Measurements from ENCODE around the gene HDAC6.

Gene HDAC6

GRCh38 chrX:48801280-48802088 lies at the start of gene HDAC6:
TSS of gene HDAC6 (plus strand) at chrX:48802067. CDS start at chrX:48802693, 626 bp downstream.
- peak; percentile 90 for FAIRE-seq

DNA sequence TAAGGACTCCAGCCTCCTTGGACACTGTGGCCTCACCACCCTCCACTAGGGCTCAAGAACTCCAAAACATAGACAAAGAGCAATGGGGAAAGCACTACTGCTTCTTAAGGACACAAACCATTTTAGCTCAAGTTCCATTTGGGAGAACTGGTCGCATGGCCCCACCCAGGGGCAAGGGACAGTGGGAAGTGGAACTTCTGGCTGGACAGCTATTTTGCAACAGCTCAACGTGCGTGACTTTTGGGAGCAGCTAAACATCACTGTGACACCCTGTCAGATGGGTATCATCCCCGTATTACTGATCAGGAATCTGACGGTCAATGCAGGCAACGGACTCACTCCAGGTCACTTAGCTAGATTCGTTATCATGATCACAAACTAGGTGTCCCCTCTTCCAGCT lies 49.4 kb upstream of the HDAC6 start:
- no peak for FAIRE-seq

DNA sequence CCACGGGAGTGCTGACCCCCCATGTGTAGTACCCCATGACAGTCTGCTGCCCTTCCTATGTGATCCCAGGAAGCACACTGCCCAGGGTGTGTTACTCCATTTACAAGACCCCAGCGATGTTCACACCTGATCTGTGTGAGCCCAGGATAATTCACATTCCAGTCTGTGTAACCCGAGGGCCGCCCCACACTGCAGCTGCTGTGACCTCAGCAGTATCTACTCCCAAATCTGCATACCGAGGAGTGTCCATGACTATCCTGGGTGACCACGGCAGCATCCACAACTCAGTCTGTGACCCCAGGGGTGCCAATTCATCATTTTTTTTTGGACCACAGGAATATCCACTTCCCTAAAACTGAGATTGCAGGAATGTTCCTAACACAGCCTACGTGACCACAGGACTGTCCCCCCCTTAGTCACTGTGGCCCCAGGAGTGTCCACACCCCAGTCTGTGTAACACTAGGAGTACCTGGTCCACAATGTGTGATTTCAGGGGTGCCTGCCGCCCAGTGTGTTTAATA lies 48.1 kb upstream of the HDAC6 start:
- no peak for FAIRE-seq

DNA sequence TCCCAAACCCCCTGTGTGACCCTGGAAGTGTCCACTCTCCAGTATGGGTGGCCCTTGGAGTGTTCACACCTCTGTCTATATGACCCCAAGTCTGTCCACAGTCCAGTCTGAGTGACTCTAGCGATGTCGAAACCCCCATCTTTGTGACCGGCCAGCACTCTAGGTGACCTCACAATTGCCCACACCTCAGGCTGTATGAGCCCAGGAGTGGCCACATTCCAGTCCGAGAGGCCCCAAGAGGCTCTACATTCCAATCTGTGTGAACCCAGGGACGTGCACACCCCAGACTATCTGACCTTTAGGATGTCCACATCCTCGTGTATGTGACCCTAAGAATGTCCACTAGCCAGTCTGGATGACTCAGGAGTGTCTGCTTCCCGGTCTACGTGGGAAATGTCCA lies 47.6 kb upstream of the HDAC6 start:
- FAIRE-seq = no peak

DNA sequence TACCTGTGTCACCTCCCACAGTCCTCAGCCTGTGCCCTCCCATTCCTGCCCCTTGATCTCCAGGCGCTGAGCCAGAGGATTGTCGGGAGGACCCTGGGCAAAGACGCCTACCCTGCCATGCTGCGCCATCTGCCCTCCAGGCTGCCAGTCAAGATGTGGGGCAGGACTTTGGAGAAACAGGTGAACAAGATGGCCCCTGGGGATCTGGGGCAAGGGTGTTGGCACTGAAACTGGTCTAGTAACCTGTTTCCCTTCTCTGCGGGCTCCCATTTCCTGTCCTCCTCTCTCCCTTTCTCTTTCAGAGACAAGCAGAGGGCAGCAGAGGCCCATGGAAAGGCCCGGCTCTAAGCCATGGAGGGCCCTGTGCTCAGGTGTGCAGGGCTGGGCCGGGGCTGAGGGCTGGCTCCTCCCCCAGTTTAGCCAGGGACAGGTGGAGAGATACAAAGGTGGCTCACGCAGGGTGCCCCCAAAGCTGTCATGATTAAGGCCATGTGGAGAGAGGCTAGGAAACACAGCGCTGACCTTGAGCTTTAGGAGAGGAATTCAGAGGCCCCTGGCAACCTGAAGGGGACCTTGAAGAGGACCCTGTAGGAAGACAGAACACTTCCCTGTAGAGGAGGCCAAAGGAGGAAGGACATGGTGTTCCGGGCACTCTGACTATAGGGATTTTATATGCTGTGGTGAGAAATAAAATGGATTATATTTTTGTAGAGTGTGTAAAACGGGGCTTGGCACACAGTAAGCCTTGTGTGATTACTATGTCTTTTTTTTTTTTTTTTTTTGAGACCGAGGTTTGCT lies 40.0 kb upstream of the HDAC6 start, which contains the start of gene GLOD5:
GLOD5 (plus strand) TSS at position 74 of the 798 bp plus-strand sequence; CDS start at position 118, 44 bp downstream.
- no peak for FAIRE-seq

- no peak for FAIRE-seq
Measured at GRCh38 chrX:48769230-48769629, 32.6 kb upstream of the HDAC6 start.

DNA sequence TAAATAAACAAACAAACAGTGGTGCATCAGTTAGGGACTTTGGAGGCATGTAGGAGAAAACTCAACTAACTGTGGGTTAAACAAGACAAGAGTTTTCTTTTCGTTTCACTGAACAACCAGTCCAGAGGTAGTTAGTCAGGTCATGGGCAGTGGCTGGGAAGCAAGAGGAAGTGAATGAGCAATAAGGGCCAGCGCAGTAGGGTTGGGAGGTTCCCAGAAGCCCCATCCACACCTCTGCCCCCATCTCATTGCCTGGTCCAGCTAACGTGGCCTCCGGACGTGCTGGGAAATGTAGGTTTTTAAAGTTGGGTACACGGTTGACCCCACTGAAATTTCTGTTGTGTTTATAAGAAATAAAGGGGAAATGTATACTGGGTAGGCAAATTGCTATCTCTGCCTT lies 31.6 kb upstream of the HDAC6 start:
- no peak for FAIRE-seq

- no peak for FAIRE-seq
Measured at GRCh38 chrX:48772602-48773001, 29.3 kb upstream of the HDAC6 start.

DNA sequence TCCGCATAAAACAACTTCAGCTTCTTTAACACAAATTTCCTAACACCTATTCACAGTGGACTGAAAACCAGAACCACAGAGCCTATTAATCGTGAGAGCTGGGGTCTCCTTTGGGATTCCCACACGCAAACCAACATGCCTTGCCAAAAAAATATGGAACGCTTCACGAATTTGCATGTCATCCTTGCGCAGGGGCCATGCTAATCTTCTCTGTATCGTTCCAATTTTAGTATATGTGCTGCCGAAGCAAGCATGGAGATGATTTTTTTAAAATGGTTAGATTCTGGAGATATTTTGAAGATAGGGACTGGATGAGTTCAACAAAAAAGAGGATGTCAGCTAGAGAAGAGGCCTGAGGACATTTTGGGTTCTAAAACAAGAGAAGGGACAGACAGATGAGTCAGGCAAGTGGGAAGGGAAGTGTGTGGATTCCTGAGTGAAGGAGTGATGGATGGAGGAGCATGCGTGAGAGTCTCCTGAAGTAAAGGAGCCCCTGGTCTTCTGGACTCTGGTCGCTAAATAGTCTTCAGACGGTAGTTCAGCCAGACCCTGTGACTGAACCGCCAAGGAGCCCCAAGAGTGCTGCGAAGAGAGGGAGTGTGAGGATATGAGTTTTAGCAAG lies 24.9 kb upstream of the HDAC6 start:
- no peak for FAIRE-seq

DNA sequence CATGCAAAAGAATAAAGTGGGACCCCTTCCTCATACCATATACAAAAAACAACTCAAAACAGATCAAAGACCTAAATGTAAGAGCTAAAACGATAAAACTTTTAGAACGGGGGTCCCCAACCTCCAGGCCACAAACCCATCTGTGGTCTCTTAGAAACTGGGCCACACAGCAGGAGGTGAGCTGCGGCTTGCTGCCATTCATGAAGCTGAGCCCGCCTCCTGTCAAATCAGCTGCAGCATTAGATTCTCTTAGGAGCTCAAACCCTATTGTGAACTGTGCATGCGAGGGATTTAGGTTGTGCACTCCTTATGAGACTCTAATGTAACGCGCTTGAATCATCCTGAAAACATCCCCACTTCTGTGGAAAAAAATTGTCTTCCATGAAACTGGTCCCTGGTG lies 22.5 kb upstream of the HDAC6 start:
- no peak for FAIRE-seq

DNA sequence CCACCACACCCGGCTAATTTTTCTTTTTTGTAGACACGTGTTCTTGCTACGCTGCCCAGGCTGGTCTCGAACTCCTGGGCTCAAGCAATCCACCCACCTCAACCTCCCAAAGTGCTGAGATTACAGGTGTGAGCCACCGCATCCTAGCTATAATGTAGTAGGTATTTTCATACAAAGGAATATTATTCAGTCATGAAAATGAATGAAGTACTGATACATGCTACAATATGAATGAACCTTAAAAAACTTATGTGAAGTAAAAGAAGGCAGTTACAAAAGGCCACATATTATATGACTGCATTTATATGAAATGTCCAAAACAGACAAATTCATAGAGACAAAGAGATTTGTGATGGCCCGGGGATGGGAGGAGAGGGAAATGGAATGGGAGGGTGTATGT lies 20.2 kb upstream of the HDAC6 start:
- FAIRE-seq = no peak

DNA sequence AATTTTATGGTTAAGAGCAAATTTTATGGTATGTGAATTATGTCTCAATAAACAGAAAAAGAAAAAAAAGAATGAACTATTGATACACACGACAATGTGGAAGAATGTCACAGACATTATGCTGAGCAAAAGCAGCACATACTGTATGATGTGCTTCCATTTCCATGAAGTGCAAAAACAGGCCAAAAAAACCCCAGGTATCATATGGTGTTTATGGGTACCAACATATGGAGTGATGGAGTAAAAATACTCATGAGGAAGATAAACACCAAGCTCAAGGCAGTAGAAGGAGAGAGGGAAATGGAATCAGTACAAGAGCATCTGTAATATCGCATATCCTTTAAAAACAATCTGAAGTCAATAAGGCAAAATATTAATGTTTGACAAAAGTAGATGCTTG lies 19.7 kb upstream of the HDAC6 start:
- no peak for FAIRE-seq

- FAIRE-seq = no peak
Measured at GRCh38 chrX:48782795-48783194, 19.1 kb upstream of the HDAC6 start.

DNA sequence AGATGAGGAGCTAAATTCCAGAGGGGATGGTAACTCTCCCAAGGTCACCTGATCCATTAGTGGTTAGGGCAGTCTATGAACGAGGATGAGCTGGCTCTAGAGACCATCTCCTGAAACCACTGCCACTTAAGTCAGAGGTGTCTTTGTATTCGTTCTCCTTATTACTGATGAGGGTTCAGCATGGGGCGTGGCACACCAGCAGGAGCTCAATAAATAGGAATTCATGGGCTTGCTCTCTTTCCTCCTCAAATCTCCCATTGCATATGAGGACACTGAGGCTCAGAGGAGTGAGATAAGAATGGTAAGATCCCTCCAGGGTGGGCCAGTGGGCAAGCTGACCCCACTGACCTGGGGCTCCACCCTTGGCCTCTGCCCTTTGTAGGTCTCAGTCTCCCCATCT lies 17.1 kb upstream of the HDAC6 start:
- no peak for FAIRE-seq

GRCh38 chrX:48785186-48785539 lies 16.7 kb upstream of the HDAC6 start:
- FAIRE-seq = no peak

DNA sequence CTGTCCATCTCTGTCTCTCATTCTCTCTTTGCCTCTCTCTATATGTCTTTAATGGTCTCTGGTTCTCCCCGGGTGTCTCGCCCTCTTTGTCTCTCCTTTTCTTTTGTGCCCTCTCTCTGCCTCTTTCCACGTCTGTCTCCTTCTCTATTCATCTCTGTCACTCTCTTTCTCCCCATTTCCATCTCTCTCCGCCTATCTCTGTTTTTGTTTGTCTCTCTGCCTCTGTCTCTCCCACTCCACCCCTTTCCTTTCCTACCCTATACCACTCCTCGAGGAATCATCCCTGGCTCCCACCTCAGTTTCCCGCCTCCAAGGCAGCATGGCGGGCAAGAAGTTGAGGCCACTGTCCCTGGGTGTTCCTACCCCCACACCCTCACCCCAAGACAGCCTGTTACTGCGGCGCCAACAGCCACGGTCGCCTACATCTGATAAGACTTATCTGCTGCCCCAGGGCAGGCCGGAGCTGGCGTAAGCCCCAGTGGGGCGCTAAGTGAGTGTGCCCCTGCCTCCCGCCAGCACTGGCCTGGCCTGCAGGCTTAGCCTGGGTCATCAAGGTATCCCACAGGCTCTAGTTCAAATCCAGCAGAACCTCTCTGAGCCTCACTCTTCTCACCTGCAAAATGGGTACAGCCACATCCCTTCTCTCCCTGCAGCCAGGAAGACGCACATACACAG lies 16.2 kb upstream of the HDAC6 start:
- no peak for FAIRE-seq

- FAIRE-seq = no peak
Measured at GRCh38 chrX:48786341-48786800, 15.5 kb upstream of the HDAC6 start, which contains the start of gene GATA1. TSS of gene GATA1 (plus strand) at chrX:48786590. CDS start at chrX:48791110, 4,520 bp downstream.

- FAIRE-seq = no peak
Measured at GRCh38 chrX:48786825-48787504, 14.9 kb upstream of the HDAC6 start.

DNA sequence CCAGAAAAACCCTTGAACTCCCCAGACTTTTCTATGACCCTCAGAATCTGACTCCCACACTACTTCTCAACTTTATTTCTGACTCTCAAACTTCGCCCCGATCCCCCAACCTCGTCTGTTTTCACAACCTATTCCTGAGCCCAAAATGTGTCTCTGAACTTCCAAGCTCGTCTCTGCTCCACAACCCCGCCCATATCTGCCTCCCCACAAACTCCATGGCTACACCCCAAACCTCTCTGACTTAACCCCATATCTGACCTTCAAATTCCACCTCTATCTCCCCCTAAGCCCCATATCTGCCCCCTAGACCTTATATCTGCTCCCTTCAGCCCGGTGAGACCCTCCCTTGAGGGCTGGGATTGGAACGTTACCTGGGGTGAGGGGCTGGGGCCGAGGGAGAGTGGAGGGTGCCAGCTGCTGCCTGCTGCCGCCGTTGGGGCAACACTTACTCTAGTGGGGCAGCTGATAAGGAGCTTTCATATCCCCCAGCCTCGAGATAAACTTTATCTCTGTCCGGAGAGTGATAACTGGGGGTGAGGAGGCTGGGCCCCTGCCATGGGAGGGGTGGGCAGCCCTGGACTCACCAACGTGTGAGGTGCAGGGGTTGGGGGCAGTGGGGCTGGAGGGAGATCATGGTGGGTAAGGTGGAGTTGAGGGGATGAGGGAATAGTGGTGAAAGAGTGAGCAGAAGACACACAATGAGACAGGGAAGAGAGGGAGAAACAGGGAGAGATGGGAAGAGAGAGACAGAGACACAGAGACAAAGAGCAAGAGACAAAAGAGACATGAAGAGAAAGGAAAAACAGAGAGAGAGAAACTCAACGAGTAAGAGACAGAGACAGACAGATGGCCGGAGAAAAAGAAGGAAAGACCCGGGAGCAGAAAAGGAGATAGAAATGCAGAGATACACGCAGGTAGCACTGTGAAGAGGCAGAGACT lies 14.1 kb upstream of the HDAC6 start:
- FAIRE-seq = no peak

GRCh38 chrX:48789366-48790220 lies 12.3 kb upstream of the HDAC6 start:
- no peak for FAIRE-seq
